ENCODE data around the gene TCF25. TPM values are rescaled to one million over a fixed set of nuclear protein-coding genes. Genes with fewer than 3 reads are reported as not detected.
A peak's percentile ranks its signal among the peaks of the same experiment; 100 is the strongest.

The TCF25 gene
- polyA plus RNA-seq, 1 donor from 2014 or later, result 135 TPM

DNA sequence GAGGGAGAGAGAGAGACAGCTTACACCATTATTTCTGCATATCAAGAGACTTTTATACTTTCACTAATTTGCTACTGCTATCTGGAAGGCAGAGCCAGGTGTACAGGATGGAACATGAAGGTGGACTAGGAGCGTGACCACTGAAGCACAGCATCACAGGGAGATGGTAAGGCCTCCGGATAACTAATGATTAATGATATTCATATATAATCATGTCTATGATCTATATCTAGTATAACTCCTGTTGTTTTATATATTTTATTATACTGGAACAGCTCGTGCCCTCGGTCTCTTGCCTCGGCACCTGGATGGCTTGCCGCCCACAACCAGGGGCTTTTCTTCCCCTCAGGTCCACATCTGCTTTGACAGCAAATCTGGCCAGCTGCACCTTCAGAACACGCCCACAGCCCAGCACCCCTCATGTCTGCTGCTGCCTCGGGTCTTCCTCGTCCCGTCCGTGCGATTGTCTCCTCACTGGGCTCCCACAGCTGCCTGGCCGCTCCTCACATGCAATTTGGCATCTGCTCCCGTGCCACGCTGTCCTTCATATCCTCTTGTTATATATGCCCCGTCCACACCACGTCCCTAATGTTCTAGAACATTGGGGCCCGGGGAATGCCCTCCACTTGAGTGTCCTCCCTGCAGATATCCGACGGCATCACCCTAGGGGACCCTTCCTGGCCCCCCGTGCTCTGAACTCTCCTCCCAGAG, 64.9 kb downstream of the TCF25 start:
- Mint-ChIP-seq H3K27me3 (peaks cover 6% of the 10 kb centered on the region), H3K27ac (no peak overlapping the region), H3K4me1 (peaks cover 0 to 4% (median 0%) of the 10 kb centered on the region in 3 donors), H3K9me3 (no peaks in the 10 kb centered on the region), H3K36me3 (no peaks in the 10 kb centered on the region), H3K4me3 (no peak overlapping the region)

DNA sequence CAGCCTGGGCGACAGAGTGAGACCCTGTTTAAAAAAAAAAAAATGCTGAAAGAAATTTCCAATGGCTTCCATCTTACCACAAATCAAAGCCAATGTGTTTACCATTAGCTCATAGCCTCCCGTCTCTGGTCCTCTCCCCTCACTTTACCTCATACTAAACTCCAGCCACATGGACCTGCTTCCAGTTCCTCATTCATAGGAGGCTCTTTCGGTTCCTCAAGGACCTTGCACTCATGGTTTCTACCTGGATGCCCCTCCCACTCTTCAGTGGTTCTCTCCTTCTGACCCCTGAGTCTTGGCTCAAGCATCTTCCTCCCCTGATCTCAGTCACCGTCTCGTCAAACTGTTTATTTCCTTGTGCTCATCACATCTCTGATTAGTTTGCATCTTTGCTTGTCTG, 71.4 kb downstream of the TCF25 start:
- Mint-ChIP-seq H3K4me1 (peaks cover 18 to 23% (median 21%) of the 10 kb centered on the region in 3 donors), H3K9me3 (no peaks in the 10 kb centered on the region), H3K4me3 (peak overlapping the region in 1 of 4 donors; percentile 11), H3K36me3 (no peaks in the 10 kb centered on the region), H3K27ac (peak overlapping the region in 1 of 3 donors; percentile 21), H3K27me3 (peaks cover 28% of the 10 kb centered on the region)

DNA sequence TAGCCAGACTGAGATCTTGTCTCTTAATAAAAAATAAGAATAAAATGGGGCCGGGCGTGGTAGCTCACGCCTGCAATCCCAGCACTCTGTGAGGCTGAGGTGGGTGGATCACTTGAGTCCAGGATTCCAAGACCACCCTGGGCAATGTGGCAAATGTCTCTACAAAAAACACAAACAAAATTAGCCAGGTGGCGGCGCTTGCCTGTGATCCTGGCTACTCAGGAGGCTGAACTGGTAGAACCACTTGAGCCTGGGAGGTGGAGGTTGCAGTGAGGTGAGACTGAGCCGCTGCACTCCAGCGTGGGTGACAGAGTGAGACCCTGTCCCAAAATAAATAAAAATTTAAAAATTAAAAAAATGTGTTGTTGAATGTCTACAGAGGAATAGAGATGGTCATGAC, 72.3 kb downstream of the TCF25 start:
- Mint-ChIP-seq H3K27me3 (peaks cover 28% of the 10 kb centered on the region), H3K4me1 (peaks cover 21 to 30% (median 25%) of the 10 kb centered on the region in 3 donors), H3K27ac (no peak overlapping the region), H3K4me3 (no peak overlapping the region), H3K9me3 (no peaks in the 10 kb centered on the region), H3K36me3 (no peaks in the 10 kb centered on the region)

DNA sequence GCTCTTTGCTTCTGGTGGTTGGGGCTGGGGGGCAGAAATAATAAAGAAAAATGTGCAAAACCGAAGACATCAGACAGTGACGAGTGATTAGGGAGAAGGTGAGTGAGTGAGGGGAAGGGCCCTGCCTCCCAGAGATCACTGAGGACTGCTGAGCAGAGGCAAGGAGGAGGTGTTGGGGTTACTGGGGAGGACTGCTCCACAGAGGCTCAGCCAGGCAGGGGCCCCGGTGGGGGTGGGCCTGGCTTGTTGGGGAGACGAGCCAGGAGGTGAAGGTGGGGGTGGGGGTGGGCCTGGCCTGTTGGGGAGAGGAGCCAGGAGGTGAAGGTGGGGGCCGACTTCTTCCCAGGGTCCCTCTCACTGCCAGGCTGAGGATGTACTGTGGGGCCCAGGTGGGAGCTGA, 73.1 kb downstream of the TCF25 start:
- H3K4me3 Mint-ChIP-seq, result peak overlapping the region in 1 of 4 donors; percentile 12

DNA sequence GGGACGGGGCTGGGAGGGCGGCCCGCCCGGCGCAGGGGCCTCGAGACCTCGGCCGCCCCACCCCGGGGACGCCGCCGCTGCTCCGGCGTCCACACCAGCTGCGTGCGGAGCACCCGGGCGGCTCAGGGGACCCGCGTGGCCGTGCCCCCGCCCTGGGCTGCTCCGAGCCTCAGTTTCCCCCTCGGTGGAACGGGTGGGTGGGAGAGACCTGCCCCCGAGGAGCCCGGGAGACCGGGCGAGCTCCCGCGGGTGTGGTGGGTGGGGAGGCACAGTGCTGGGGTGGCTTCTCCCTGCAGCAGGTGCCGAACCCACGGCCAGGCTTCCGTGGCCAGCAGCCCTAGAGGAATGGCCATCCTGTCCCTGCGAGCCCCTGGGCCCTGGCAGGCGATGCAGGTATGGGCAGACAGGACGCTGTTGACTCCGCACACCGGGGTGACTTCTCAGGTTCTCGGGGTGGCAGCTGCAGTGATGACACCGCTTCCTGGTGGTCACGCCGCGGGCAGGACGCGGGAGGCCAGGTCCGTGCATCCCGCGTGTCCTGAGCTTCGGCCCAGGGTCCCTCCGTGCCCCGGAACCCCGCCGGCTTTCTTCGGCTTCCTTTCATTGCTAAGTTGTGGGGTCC, 75.8 kb downstream of the TCF25 start:
- Mint-ChIP-seq H3K4me1 (peaks cover 46 to 50% (median 49%) of the 10 kb centered on the region in 3 donors), H3K27me3 (peaks cover 19% of the 10 kb centered on the region), H3K9me3 (no peaks in the 10 kb centered on the region), H3K27ac (peak overlapping the region in 2 of 3 donors; percentile 53 to 69), H3K36me3 (peaks cover 2% of the 10 kb centered on the region), H3K4me3 (peak overlapping the region; percentile 81 to 94 (median 87))

More for the DNA sequence above, 73.1 kb downstream of the TCF25 start:
- Mint-ChIP-seq H3K27ac (peak overlapping the region in 2 of 3 donors; percentile 98 to 100), H3K9me3 (no peaks in the 10 kb centered on the region), H3K4me1 (peaks cover 24 to 32% (median 27%) of the 10 kb centered on the region in 3 donors), H3K36me3 (no peaks in the 10 kb centered on the region), H3K27me3 (peaks cover 26% of the 10 kb centered on the region)

DNA sequence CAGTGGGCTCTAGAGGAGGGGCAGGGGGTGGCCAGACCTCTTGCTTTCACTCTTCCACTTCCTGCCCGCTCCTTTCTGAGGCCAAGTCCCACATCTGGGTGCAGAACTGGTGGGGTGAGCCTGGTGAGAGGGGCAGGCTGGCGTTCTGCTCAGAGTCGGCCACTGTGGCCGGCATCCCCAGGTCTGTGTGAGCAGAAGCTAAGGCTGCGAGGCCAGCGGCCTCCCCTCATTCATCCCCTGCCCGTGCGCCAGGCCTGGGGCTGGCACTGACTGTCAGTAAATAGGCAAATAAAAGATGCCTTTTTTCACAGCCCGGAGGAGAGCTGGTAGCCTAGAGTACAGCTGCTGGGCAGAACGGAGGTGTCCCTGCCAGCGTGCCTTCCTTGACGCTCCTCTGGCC, 76.4 kb downstream of the TCF25 start:
- no peaks in the 10 kb centered on the region for H3K9me3 Mint-ChIP-seq
- H3K4me3 Mint-ChIP-seq, result peak overlapping the region; percentile 81 to 94 (median 87)
- H3K36me3 Mint-ChIP-seq, result peaks cover 2% of the 10 kb centered on the region
- peaks cover 20% of the 10 kb centered on the region for H3K27me3 Mint-ChIP-seq
- peak overlapping the region in 2 of 3 donors; percentile 53 to 69 for H3K27ac Mint-ChIP-seq
- peaks cover 50 to 54% (median 53%) of the 10 kb centered on the region in 3 donors for H3K4me1 Mint-ChIP-seq

DNA sequence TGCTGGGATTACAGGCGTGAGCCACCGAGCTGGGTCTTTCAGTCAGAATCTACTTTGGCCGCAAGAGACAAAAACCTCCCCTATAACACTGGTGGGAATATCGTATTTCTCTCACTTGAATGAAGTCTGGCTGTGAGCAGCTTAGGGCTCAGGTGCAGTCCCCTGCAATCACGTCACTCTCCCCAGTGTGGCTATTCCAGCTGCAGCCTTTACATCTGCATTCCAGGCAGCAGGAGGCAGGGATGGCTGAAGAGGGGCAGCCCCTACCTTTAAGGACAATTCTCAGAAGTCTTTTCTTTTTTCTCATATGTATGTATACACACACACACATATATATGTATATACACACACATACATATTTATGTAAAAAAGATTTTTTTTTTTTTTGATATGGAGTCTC, 78.1 kb downstream of the TCF25 start:
- peaks cover 51 to 62% (median 54%) of the 10 kb centered on the region in 3 donors for H3K4me1 Mint-ChIP-seq
- H3K4me3 Mint-ChIP-seq, result peak overlapping the region; percentile 25 to 88 (median 41)
- H3K27me3 Mint-ChIP-seq, result peaks cover 13% of the 10 kb centered on the region
- H3K27ac Mint-ChIP-seq, result peak overlapping the region in 2 of 3 donors; percentile 13 to 91
- H3K36me3 Mint-ChIP-seq, result peaks cover 2% of the 10 kb centered on the region
- H3K9me3 Mint-ChIP-seq, result no peaks in the 10 kb centered on the region

DNA sequence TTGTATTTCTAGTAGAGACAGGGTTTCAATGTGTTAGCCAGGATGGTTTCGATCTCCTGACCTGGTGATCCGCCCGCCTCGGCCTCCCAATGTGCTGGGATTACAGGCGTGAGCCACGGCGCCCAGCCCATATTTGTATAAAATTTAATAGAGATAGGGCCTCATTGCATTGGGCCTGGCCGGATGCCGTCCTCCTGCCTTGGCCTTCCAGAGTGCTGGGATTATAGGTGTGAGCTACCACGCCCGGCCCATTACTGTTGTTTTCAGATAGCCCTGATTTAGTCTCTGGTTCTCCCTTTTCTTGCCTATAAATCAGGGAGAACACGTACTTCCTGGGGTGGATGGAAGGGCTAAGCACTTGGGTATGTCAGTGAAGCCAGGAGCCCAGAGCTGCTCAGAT, 78.7 kb downstream of the TCF25 start:
- peaks cover 2% of the 10 kb centered on the region for H3K36me3 Mint-ChIP-seq
- peak overlapping the region in 2 of 4 donors; percentile 25 to 87 for H3K4me3 Mint-ChIP-seq
- peak overlapping the region in 2 of 3 donors; percentile 23 to 91 for H3K27ac Mint-ChIP-seq
- H3K27me3 Mint-ChIP-seq, result peaks cover 9% of the 10 kb centered on the region
- peaks cover 56 to 66% (median 60%) of the 10 kb centered on the region in 3 donors for H3K4me1 Mint-ChIP-seq
- H3K9me3 Mint-ChIP-seq, result no peaks in the 10 kb centered on the region

DNA sequence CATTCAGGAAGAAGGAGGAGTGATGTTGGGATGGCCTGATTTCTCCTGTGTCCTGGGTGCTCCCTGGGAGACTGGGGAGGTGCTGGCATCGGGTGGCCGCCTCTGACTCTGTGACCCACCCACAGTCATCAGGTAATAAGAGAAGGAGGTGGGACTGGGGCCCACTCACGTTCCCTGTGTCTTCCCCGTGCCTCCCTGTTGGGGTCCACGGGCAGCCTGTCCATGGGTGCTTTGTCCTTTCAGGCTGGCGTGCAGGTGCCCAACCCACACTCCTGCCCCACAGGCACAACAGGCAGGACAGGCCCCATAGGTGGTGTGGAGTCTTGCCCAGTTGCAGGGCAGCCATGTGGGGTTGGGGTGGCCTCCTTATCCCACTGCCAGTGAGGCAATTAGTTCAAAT, 79.2 kb downstream of the TCF25 start:
- Mint-ChIP-seq H3K27me3 (peaks cover 4% of the 10 kb centered on the region), H3K4me1 (peaks cover 54 to 64% (median 55%) of the 10 kb centered on the region in 3 donors), H3K27ac (peak overlapping the region in 2 of 3 donors; percentile 23 to 96), H3K36me3 (peaks cover 2% of the 10 kb centered on the region), H3K9me3 (no peaks in the 10 kb centered on the region), H3K4me3 (peak overlapping the region in 3 of 4 donors; percentile 33 to 87 (median 66))

DNA sequence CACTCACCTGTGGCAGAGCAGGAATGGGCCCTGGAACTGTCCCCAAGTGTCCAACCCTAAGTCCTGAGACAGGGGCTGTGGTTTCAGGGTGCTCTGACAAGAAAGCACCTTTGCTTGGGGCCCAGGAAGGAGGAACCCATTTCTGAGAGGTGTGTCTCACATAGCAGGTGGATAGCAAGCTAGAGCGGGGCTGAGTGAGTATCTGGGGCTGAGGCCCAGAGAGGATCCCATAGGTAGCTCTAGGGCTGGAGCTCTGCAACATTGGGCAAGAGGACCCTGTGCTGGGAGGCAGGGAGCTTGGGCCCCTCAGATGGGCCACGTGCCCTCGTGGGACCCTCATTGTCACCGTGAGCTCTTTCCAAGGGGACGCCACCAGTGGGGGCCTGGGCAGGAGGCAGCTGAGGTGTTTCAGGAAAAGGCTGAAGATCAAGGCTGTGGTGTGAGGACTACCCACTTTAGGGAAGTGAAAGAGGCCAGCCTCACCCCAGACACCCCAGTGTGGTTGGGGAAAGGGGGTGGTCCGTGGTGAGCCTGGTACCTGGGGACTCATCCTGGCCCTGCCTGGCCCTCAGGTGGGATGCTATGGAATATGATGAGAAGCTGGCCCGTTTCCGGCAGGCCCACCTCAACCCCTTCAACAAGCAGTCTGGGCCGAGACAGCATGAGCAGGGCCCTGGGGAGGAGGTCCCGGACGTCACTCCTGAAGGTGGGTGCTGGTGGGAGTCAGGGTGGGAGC, 80.4 kb downstream of the TCF25 start:
- Mint-ChIP-seq H3K9me3 (no peaks in the 10 kb centered on the region), H3K27ac (peak overlapping the region; percentile 81 to 96 (median 83)), H3K36me3 (peaks cover 2% of the 10 kb centered on the region), H3K4me1 (peaks cover 51 to 60% (median 56%) of the 10 kb centered on the region in 3 donors), H3K27me3 (peaks cover 2% of the 10 kb centered on the region), H3K4me3 (peak overlapping the region; percentile 69 to 94 (median 90))

DNA sequence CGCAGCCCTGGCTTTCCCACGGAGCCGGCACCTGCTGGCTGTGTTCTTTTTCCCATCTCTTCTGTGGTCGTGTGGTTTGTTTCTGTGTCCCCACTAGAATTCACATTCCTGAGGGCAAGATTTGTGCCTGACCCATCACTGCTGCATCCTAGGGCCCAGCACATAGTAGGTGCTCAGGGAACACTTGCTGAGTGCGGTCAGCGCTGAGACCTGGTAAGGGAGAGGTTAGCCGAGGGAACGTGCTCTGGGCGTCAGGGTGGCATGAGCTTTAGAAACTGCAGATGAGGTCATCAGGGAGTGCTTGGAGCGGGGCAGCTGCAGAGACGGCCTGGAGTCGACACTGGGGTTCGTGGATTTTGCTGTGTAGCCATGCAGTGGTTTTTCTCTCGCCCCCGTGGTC, 81.1 kb downstream of the TCF25 start:
- peaks cover 2% of the 10 kb centered on the region for H3K27me3 Mint-ChIP-seq
- H3K36me3 Mint-ChIP-seq, result peaks cover 2% of the 10 kb centered on the region
- H3K9me3 Mint-ChIP-seq, result no peaks in the 10 kb centered on the region
- H3K4me1 Mint-ChIP-seq, result peaks cover 51 to 60% (median 59%) of the 10 kb centered on the region in 3 donors
- peak overlapping the region; percentile 81 to 96 (median 83) for H3K27ac Mint-ChIP-seq
- peak overlapping the region; percentile 69 to 92 (median 86) for H3K4me3 Mint-ChIP-seq

DNA sequence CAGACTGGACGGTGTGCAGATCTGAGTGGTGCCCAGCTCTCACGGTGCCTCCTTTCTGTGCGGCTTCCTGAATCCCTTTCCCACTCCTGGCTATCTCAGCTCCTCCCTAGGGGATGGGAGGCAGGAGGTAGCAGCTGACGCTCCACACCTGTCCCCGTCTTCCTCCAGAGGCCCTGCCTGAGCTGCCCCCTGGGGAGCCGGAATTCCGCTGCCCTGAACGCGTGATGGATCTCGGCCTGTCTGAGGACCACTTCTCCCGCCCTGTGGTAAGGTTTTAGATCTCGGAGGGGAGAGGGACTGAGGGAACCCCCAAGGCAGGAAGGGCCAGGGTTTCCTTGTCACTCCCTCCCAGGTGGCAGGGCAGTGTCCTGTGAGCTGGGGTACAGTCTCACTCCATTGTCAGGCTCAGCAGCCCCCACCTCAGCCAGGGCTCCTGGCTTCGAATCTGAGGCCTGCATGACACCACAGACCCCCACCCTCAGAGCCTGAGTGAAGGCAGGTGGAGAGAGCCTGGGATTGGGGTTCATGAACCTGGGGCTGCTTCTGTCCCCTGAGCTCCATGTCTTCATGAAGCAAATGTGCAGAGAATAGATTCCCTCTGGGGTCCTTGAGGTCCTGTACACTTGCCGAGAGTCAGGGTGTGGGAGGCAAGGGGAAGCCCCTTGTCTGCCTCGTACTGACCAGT, 81.8 kb downstream of the TCF25 start:
- Mint-ChIP-seq H3K27ac (peak overlapping the region in 1 of 3 donors; percentile 96), H3K4me3 (peak overlapping the region; percentile 69 to 92 (median 86)), H3K36me3 (peaks cover 2% of the 10 kb centered on the region), H3K9me3 (no peaks in the 10 kb centered on the region), H3K27me3 (peaks cover 2% of the 10 kb centered on the region), H3K4me1 (peaks cover 48 to 59% (median 55%) of the 10 kb centered on the region in 3 donors)

DNA sequence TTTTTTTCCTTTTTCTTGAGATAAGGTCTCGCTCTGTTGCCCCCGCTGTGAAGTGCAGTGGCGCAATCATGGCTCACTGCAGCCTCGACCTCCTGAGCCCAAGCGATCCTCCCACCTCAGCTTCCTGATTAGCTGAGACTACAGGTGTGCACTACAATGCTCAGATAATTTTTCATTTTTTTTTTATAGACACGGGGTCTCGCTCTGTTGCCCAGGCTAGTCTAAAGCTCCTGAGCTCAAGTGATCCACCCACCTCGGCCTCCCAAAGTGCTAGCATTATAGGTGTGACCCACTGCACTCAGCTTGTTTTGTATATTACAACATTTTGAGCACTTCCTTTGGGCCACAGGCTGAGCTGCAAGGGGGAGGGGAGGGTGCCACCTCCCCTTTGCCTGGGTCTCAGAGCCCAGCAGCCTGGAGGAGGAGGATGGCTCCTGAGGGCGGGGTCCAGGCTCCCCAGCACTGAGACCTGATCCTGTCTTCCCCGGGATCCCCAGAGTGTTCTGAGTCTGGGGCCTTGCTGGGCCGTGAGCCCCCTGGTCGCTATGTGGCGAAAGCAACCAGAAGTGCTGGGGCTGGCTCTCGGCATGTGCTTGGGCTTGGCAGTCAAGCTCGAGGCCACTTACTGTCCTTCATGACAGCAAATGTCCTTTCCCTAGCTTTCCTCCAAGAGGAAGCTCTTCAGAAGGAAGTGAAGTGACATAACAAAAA, 83.3 kb downstream of the TCF25 start:
- peak overlapping the region in 3 of 4 donors; percentile 61 to 86 (median 83) for H3K4me3 Mint-ChIP-seq
- H3K27ac Mint-ChIP-seq, result peak overlapping the region; percentile 76 to 85 (median 82)
- peaks cover 2% of the 10 kb centered on the region for H3K27me3 Mint-ChIP-seq
- H3K4me1 Mint-ChIP-seq, result peaks cover 45 to 55% (median 48%) of the 10 kb centered on the region in 3 donors
- H3K9me3 Mint-ChIP-seq, result no peaks in the 10 kb centered on the region
- H3K36me3 Mint-ChIP-seq, result peaks cover 7% of the 10 kb centered on the region

Measured in IgD-negative memory B cell (primary cell).